Neural progenitor cell (in vitro differentiated cells): ENCODE data around the gene PHOX2A.

Experiments
- CTCF ChIP-seq: fragments of 200-600 bp; sonication (generic); IDR thresholded peaks from 2 replicates; pipeline ENCODE4 v1.5.1; 2017; ENCODE audit warnings: antibody characterized with exemption, mild to moderate bottlenecking
- EZH2phosphoT487 ChIP-seq: fragments of 200-600 bp; sonication (generic); IDR thresholded peaks from 2 replicates; pipeline ENCODE4 v1.6.1; 2017; ENCODE audit warnings: antibody characterized with exemption

- TF ChIP-seq CTCF, result no peak
- TF ChIP-seq EZH2phosphoT487, result no peak
Observed at GRCh38 chr11:72233773-72234513, 10.0 kb downstream of the PHOX2A start.
